Calu3 (cell line): ENCODE results near the gene TBC1D10A. TPM values are rescaled to one million over a fixed set of nuclear protein-coding genes. Genes with fewer than 3 reads are reported as not detected.

Source experiments
- BruUV-seq: library from RNA; stranded (reverse); fragments of 400-500 nt; replicated peaks from 2 replicates; lab custom pipeline; 2021; lab: Mats Ljungman, UMichigan
- CTCF ChIA-PET: fragments of 300-600 bp; sonication (Branson Sonifier 250); formaldehyde crosslinking; loops from one replicate; lab custom pipeline; 2022; ENCODE audit warnings: antibody characterized with exemption; lab: Charles Lee
- DNase-seq: peaks from one replicate; pipeline ENCODE4 v3.0.0; 2022
- H3K27ac Mint-ChIP-seq: one replicate; pipeline ENCODE4 v1.8.0; 2022; ENCODE audit warnings: mixed read lengths; ENCODE audit not compliant: unreplicated experiment
- H3K27me3 Mint-ChIP-seq: one replicate; pipeline ENCODE4 v1.8.0; 2022; ENCODE audit warnings: mixed read lengths; ENCODE audit not compliant: unreplicated experiment
- H3K36me3 Mint-ChIP-seq: one replicate; pipeline ENCODE4 v1.8.0; 2022; ENCODE audit warnings: mild to moderate bottlenecking, moderate library complexity, mixed read lengths; ENCODE audit not compliant: insufficient read depth, unreplicated experiment
- H3K4me1 Mint-ChIP-seq: one replicate; pipeline ENCODE4 v1.8.0; 2022; ENCODE audit warnings: mild to moderate bottlenecking, low read depth, mixed read lengths; ENCODE audit not compliant: unreplicated experiment
- H3K4me3 Mint-ChIP-seq: one replicate; pipeline ENCODE4 v1.8.0; 2022; ENCODE audit warnings: mild to moderate bottlenecking, low read depth, moderate library complexity, mixed read lengths; ENCODE audit not compliant: unreplicated experiment
- H3K9me3 Mint-ChIP-seq: one replicate; pipeline ENCODE4 v1.8.0; 2022; ENCODE audit warnings: low read depth, mixed read lengths; ENCODE audit not compliant: unreplicated experiment
- intact Hi-C: fragments of 100-400 bp; cut with micrococcal nuclease; formaldehyde crosslinking; loops from one replicate; pipeline ENCODE4 v1.10.0; 2022; ENCODE audit not compliant: unreplicated experiment
- total RNA-seq: library from RNA; stranded (reverse); gene quantifications from 2 replicates; pipeline ENCODE4 v1.2.3, GENCODE V29; 2022
- TF ChIP-seq, protein P1 (sequence below): fragments of 200-600 bp; IDR thresholded peaks from one replicate; pipeline ENCODE4 v1.8.0; 2022; ENCODE audit warnings: antibody characterized with exemption; ENCODE audit not compliant: unreplicated experiment

Gene TBC1D10A
- total RNA-seq, 1 experiment from 2014 or later = 24.5 TPM

- Mint-ChIP-seq H3K27ac (peak overlapping the region; percentile 77), H3K27me3 (no peaks in the 10 kb centered on the region), H3K4me1 (peaks cover 92% of the 10 kb centered on the region), H3K4me3 (no peak overlapping the region), H3K9me3 (no peaks in the 10 kb centered on the region), H3K36me3 (peaks cover 12% of the 10 kb centered on the region)
- BruUV-seq = no TSS peak
- no peak for DNase-seq
- CTCF ChIA-PET = no interaction called here
- TF ChIP-seq, protein P1, sequence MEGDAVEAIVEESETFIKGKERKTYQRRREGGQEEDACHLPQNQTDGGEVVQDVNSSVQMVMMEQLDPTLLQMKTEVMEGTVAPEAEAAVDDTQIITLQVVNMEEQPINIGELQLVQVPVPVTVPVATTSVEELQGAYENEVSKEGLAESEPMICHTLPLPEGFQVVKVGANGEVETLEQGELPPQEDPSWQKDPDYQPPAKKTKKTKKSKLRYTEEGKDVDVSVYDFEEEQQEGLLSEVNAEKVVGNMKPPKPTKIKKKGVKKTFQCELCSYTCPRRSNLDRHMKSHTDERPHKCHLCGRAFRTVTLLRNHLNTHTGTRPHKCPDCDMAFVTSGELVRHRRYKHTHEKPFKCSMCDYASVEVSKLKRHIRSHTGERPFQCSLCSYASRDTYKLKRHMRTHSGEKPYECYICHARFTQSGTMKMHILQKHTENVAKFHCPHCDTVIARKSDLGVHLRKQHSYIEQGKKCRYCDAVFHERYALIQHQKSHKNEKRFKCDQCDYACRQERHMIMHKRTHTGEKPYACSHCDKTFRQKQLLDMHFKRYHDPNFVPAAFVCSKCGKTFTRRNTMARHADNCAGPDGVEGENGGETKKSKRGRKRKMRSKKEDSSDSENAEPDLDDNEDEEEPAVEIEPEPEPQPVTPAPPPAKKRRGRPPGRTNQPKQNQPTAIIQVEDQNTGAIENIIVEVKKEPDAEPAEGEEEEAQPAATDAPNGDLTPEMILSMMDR = no peak
- intact Hi-C loops = no loop called here
Measured at GRCh38 chr22:30306627-30307011, 20.1 kb downstream of the TBC1D10A start.

DNA sequence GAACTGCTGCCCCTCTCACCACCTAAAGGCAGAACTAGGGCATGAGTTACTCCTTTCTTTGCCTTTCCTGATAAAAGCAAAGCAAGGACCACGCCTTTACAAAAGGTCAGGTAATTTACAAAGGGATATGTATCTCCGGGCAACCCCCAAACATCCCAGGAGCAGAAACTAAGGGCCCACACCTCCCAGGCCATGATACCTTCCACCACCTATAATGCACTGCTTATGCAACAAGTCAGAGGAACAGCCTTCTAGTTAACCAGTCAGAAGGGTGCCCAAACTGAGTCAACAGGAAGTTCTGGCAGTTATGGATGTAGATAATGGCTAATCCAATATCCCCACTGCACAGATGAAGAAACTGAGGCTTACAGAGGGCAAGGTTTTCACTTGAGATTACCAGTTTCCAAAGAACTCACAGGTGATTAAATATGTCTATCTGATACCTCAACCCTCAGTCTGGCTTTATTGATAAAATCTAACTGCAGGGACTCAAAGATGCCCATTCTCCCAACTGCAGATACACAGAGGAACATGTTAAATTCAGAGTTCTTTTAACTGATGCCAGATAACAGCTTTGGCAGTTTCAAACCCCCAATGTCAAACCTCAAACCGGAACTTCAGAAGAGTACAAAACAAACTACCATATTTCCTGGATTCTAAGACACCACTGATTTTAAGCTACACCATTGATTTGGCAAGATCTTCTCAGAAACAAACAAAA, 20.7 kb downstream of the TBC1D10A start:
- H3K4me1 Mint-ChIP-seq = peaks cover 92% of the 10 kb centered on the region
- no peak overlapping the region for H3K4me3 Mint-ChIP-seq
- H3K36me3 Mint-ChIP-seq = peaks cover 17% of the 10 kb centered on the region
- no peak for DNase-seq
- H3K27me3 Mint-ChIP-seq = no peaks in the 10 kb centered on the region
- intact Hi-C loops = no loop called here
- TF ChIP-seq, protein P1 = no peak
- peak overlapping the region; percentile 77 for H3K27ac Mint-ChIP-seq
- BruUV-seq = no TSS peak
- no peaks in the 10 kb centered on the region for H3K9me3 Mint-ChIP-seq
- CTCF ChIA-PET = no interaction called here

DNA sequence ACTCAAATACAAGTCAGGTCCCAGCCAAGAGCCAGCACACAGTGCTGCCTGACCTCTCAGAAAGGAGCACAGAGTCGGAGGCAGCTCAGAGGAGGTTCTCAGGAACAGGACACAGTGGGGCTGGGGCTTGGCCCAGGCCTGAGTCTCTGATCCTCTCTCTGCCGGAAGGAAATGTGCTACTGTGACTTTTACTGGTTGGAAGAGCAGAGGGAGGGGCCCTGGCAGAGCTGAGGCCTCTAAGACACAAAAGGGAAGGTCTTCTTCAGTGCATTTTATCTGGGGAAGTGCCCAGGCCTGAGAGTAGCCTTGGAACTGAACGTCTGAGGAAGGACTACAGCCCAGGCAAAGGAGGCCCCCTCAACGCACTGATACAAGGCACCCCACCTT, 21.2 kb downstream of the TBC1D10A start:
- CTCF ChIA-PET = no interaction called here
- Mint-ChIP-seq H3K4me1 (peaks cover 88% of the 10 kb centered on the region), H3K9me3 (no peaks in the 10 kb centered on the region), H3K36me3 (peaks cover 22% of the 10 kb centered on the region), H3K27ac (peak overlapping the region; percentile 77), H3K4me3 (no peak overlapping the region), H3K27me3 (no peaks in the 10 kb centered on the region)
- BruUV-seq = no TSS peak
- DNase-seq = no peak
- TF ChIP-seq, protein P1 = no peak
- intact Hi-C loops = no loop called here

- Mint-ChIP-seq H3K27me3 (no peaks in the 10 kb centered on the region), H3K36me3 (peaks cover 23% of the 10 kb centered on the region), H3K4me1 (peaks cover 80% of the 10 kb centered on the region), H3K9me3 (no peaks in the 10 kb centered on the region), H3K27ac (peak overlapping the region; percentile 77), H3K4me3 (peak overlapping the region; percentile 32)
- intact Hi-C loops = no loop called here
- peak; percentile 26 for DNase-seq
- TF ChIP-seq, protein P1 = no peak
- CTCF ChIA-PET = interaction anchor here (1.6 kb wide), 1 partner anchor 16 kb away, joined by 4 read pairs; the partner anchor contains the start of gene CASTOR1
- no TSS peak for BruUV-seq
Measured at GRCh38 chr22:30304495-30305244, 22.1 kb downstream of the TBC1D10A start.
